K562 (cell line): ENCODE data around the gene CCDC187. TPM values are rescaled to one million over a fixed set of nuclear protein-coding genes. Genes with fewer than 3 reads are reported as not detected.

Experiments used
- ATAC-seq: fragments of 200-7000 bp; cut with Tn5 transposase; 3 replicates; pipeline ENCODE4 v1.9.1; 2020; ENCODE audit warnings: moderate library complexity
- BruUV-seq: library from RNA; stranded (reverse); fragments of 400-500 nt; replicated peaks from 2 replicates; lab custom pipeline; 2021; lab: Mats Ljungman, UMichigan
- CTCF ChIA-PET: fragments of 300-600 bp; formaldehyde crosslinking; extraction: SDS; loops from one replicate; lab custom pipeline; 2021; ENCODE audit warnings: low intra/inter-chr PET ratio; lab: Yijun Ruan, JAX
- POLR2A ChIA-PET: fragments of 300-600, 350-650 bp; sonication (Branson Sonifier 250); formaldehyde crosslinking; extraction: SDS; loops from one replicate; lab custom pipeline; 2021; ENCODE audit warnings: antibody characterized with exemption, inconsistent platforms; lab: Yijun Ruan, JAX
- DNase-seq, 4 experiments: peaks; one replicate each; pipeline versions ENCODE4 v3.0.0 to v3.0.0-alpha.2; 2011 to 2018; ENCODE audit warnings: low spot score in 3 of 4, mixed read lengths in 3 of 4; ENCODE audit errors: extremely low read depth in 1 of 4
- FAIRE-seq: peaks from 2 replicates; lab custom pipeline; 2011; peaks lifted over from hg19 to GRCh38; lab: Jason Lieb, UNC
- H2AFZ ChIP-seq: 2 replicates; pipeline ENCODE4 v1.6.0; 2011; ENCODE audit warnings: low read depth, low read length, control low read depth, inconsistent platforms
- H3K27ac ChIP-seq: fragments of 200-600 bp; 3 replicates; pipeline ENCODE4 v1.8.0; 2011; ENCODE audit warnings: low read depth, mild to moderate bottlenecking, control low read depth, inconsistent platforms, low read length, moderate library complexity, mixed read lengths; ENCODE audit errors: extremely low read depth
- H3K27me3 ChIP-seq, 2 experiments: fragments of 300-600 bp in 1 of 2; 2 replicates in 1 of 2; 3 replicates in 1 of 2; pipeline versions ENCODE4 v1.6.0 to v1.8.0; 2011; ENCODE audit warnings: inconsistent platforms in 2 of 2, low read length in 2 of 2, mild to moderate bottlenecking in 1 of 2, mixed read lengths in 1 of 2, moderate library complexity in 1 of 2; ENCODE audit not compliant: control insufficient read depth in 2 of 2, insufficient read depth in 2 of 2
- H3K36me3 ChIP-seq: fragments of 300-600 bp; 3 replicates; pipeline ENCODE4 v1.8.0; 2011; ENCODE audit warnings: mild to moderate bottlenecking, low read length, inconsistent platforms; ENCODE audit not compliant: control insufficient read depth, insufficient read depth
- H3K4me1 ChIP-seq, 2 experiments: fragments of 200-600 bp in 1 of 2; replicated peaks in 1 of 2; 2 replicates in 1 of 2; 3 replicates in 1 of 2; pipeline versions ENCODE4 v1.5.1 to v1.8.0; 2011; ENCODE audit warnings: inconsistent platforms in 2 of 2, low read length in 2 of 2, mild to moderate bottlenecking in 1 of 2, mixed read lengths in 1 of 2, moderate library complexity in 1 of 2; ENCODE audit not compliant: control insufficient read depth in 2 of 2, insufficient read depth in 2 of 2
- H3K4me2 ChIP-seq: 2 replicates; pipeline ENCODE4 v1.6.1; 2011; ENCODE audit warnings: low read length, control low read depth, inconsistent platforms, mixed read lengths; ENCODE audit not compliant: insufficient read depth
- H3K4me3 ChIP-seq: fragments of 200-600 bp; sonication (generic), shearing (Covaris generic); 2 replicates; pipeline ENCODE4 v1.5.1; 2016; ENCODE audit warnings: control low read depth, inconsistent platforms
- H3K79me2 ChIP-seq: fragments of 200-600 bp; 3 replicates; pipeline ENCODE4 v1.8.0; 2011; ENCODE audit warnings: low read length, inconsistent platforms; ENCODE audit not compliant: control insufficient read depth, insufficient read depth
- H3K9ac ChIP-seq, 2 experiments: 2 replicates each; pipeline versions ENCODE4 v1.6.0 to v1.6.1; 2011; ENCODE audit warnings: low read depth in 2 of 2, low read length in 2 of 2, control low read depth in 1 of 2, inconsistent platforms in 1 of 2, mild to moderate bottlenecking in 1 of 2, mixed read lengths in 1 of 2; ENCODE audit not compliant: insufficient read depth in 1 of 2
- H3K9me1 ChIP-seq: one replicate; pipeline ENCODE4 v1.6.0; 2011; ENCODE audit warnings: inconsistent platforms, mild to moderate bottlenecking, low read length, moderate library complexity; ENCODE audit not compliant: control insufficient read depth, insufficient read depth
- H3K9me3 ChIP-seq: replicated peaks from 2 replicates; pipeline ENCODE4 v1.5.1; 2011; ENCODE audit warnings: low read depth, low read length, inconsistent platforms; ENCODE audit not compliant: control insufficient read depth, insufficient read depth
- H4K20me1 ChIP-seq: replicated peaks from 2 replicates; pipeline ENCODE4 v1.6.1; 2011; ENCODE audit warnings: low read length, inconsistent platforms, mixed read lengths; ENCODE audit not compliant: control insufficient read depth, insufficient read depth
- ATF3 ChIP-seq, 2 experiments: fragments of 450-650 bp in 1 of 2; sonication (generic) in 1 of 2; formaldehyde crosslinking in 1 of 2; IDR thresholded peaks in 1 of 2; conservative IDR thresholded peaks in 1 of 2; 2 replicates each; pipeline versions ENCODE4 v1.6.1 to v1.8.1; 2016 to 2023; ENCODE audit warnings: mild to moderate bottlenecking in 2 of 2, moderate library complexity in 2 of 2, inconsistent platforms in 1 of 2, missing genetic modification reagents in 1 of 2
- CEBPB ChIP-seq: fragments of 450-650 bp; IDR thresholded peaks from 2 replicates; pipeline ENCODE4 v1.6.1; 2016; ENCODE audit warnings: missing genetic modification characterization, missing compliant biosample characterization
- CEBPG ChIP-seq, 3 experiments: fragments of 200-800 bp in 1 of 3; sonication (Bioruptor generic) in 1 of 3; sonication (generic) in 1 of 3; formaldehyde crosslinking in 1 of 3; IDR thresholded peaks in 2 of 3; conservative IDR thresholded peaks in 1 of 3; 2 replicates each; pipeline versions ENCODE4 v1.6.1 to v1.8.0; 2016 to 2022; ENCODE audit warnings: missing compliant biosample characterization in 2 of 3, missing genetic modification characterization in 2 of 3, mild to moderate bottlenecking in 1 of 3, missing genetic modification reagents in 1 of 3
- NKRF ChIP-seq: fragments of 450-650 bp; IDR thresholded peaks from 2 replicates; pipeline ENCODE4 v1.6.1; 2016; ENCODE audit warnings: borderline replicate concordance
- ZBTB7A ChIP-seq: IDR thresholded peaks from 2 replicates; pipeline ENCODE4 v1.6.1; 2011; ENCODE audit warnings: low read depth, mild to moderate bottlenecking, low read length, moderate library complexity, borderline replicate concordance; ENCODE audit not compliant: control insufficient read depth
- WGBS: fragments of 100-300 bp; shearing (Covaris generic); methylation state at CpG from one replicate; pipeline ENCODE4 v1.1.6; 2016; ENCODE audit warnings: low coverage, mixed read lengths; ENCODE audit not compliant: insufficient coverage; ENCODE audit errors: missing lambda C conversion rate; 5-methylcytosine and 5-hydroxymethylcytosine counted together
- in situ Hi-C: fragments of 300-500 bp; cut with MboI; formaldehyde crosslinking; loops from 4 replicates; pipeline ENCODE4 v1.15.0; 2018; ENCODE audit warnings: inconsistent platforms, mixed read lengths
- intact Hi-C: fragments of 100-400 bp; cut with micrococcal nuclease; formaldehyde crosslinking; loops from 2 replicates; pipeline ENCODE4 v1.14.2; 2022
- polyA plus RNA-seq, 8 experiments: library from polyadenylated mRNA; depleted of rRNA in 4 of 8; stranded (reverse) in 5 of 8; unstranded in 3 of 8; fragments of >200 nt; fragmentation: Nextera tagmentation in 2 of 8; fragmentation: Illumina TruSeq in 1 of 8; extraction: Ambion mirVana in 2 of 8; extraction: Trizol in 1 of 8; gene quantifications; 2 replicates each; pipeline versions ENCODE4 v1.2.1 to v1.2.3, GENCODE V29; 2011 to 2014; ENCODE audit warnings: inconsistent platforms in 1 of 8, missing spikeins in 1 of 8
- total RNA-seq, 7 experiments: library from RNA; depleted of rRNA in 6 of 7; stranded (reverse); fragments of >200 nt in 6 of 7; fragmentation: Illumina TruSeq in 2 of 7; extraction: Trizol in 2 of 7; gene quantifications; 2 replicates each; pipeline versions ENCODE4 v1.2.1 to v1.2.3, GENCODE V29; 2011 to 2021; ENCODE audit warnings: low replicate concordance in 1 of 7

The CCDC187 gene
- total and polyA plus RNA-seq, 9 of the 15 experiments (the other 6 are each of a cell fraction or from before 2014, with no cell fraction given), result not detected

DNA sequence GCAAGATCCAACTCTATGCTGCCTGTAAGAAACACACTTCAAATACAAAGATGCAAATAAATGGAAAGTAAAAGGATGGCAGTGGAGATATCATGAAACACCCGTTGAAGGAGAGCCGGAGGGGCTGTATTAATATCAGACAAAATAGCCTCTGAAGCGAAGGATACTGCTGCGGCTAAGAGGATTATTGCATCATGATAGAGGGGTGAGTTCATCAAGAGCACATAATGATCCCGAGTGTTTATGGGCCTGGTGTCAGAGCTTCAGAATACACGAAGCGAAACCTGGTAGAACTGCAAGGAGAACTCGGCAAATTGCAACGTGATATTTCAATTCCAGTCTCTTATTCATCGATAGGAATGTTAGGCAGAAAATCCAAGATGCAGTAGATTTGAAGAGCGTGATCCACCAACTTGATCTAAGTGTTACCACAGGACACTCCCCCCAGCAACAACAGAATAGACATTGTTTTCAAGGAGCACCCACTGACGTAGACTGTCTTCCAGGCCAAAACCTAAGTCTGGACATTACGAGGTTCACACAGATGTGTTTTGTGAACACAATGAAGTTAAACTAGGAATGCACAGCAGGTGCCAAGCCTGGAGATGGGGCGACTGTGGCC, 30.5 kb downstream of the CCDC187 start:
- in situ Hi-C loops, result loop anchor here (10.0 kb wide), 1 partner anchor 479 kb away; no protein-coding TSS in a partner anchor
- peak; percentile 75 for TF ChIP-seq CEBPB
- TF ChIP-seq CEBPG (CRISPR knock-in tag; IDR thresholded peaks at IDR 0.05), result peak; percentile 86
- peak; percentile 74 to 96 for TF ChIP-seq CEBPG (tag; conservative IDR thresholded peaks at IDR 0.05 in 1 of 2, IDR thresholded peaks at IDR 0.05 in 1 of 2)
- TF ChIP-seq NKRF, result no peak
- TF ChIP-seq ZBTB7A, result no peak
- peak; percentile 91 for TF ChIP-seq ATF3 (IDR thresholded peaks at IDR 0.05)
- TF ChIP-seq ATF3 (CRISPR knock-in tag; conservative IDR thresholded peaks at IDR 0.05), result no peak
- TF ChIP-seq, all 486 proteins: peak for 3
- POLR2A ChIA-PET, result no interaction called here

More for the DNA sequence above, 30.5 kb downstream of the CCDC187 start:
- no peak for DNase-seq
- ATAC-seq, result no peak; the same call in 2 of the 3 replicates
- H3K9me1 ChIP-seq, result no peaks in the 10 kb centered on the region
- H3K9me3 ChIP-seq, result no peaks in the 10 kb centered on the region
- peaks cover 48 to 58% of the 10 kb centered on the region in 2 experiments for H3K27me3 ChIP-seq
- CTCF ChIA-PET, result no interaction called here
- WGBS, result 7% methylated on average over 14 of the region's 14 CpGs
- no peak overlapping the region for H3K4me2 ChIP-seq
- no peak overlapping the region for H3K9ac ChIP-seq
- no peak overlapping the region for H2AFZ ChIP-seq
- no peaks in the 10 kb centered on the region for H3K79me2 ChIP-seq
- BruUV-seq, result no TSS peak
- intact Hi-C loops, result no loop called here
- peaks cover 13% of the 10 kb centered on the region; the same call in 1 of the 2 replicates for H4K20me1 ChIP-seq
- H3K27ac ChIP-seq, result no peak overlapping the region
- no peak overlapping the region for H3K4me3 ChIP-seq
- peaks cover 0 to 27% of the 10 kb centered on the region in 2 experiments; a peak in 2 of 5 replicates for H3K4me1 ChIP-seq
- no peaks in the 10 kb centered on the region for H3K36me3 ChIP-seq
- peak; percentile 78 for FAIRE-seq
